Measurements from ENCODE around the gene HSD17B4. TPM values are rescaled to one million over a fixed set of nuclear protein-coding genes. Genes with fewer than 3 reads are reported as not detected.
A peak's percentile ranks its signal among the peaks of the same experiment; 100 is the strongest.
"Not testable (repeated sequence)": the region's sequence is repeated elsewhere in the genome, so short reads cannot be mapped to it uniquely, and the experiment has no call there.

HSD17B4 gene
- total RNA-seq, 2 experiments from 2014 or later = 85.6 to 96.3 TPM

GRCh38 chr5:119458911-119459632, 6.8 kb downstream of the HSD17B4 start:
- CTCF ChIA-PET = interaction anchor here (0.7 kb wide), 1 partner anchor 12 kb away, joined by 3 read pairs; no protein-coding TSS in a partner anchor
- no peak for DNase-seq
- Mint-ChIP-seq H3K4me3 (no peak overlapping the region), H3K27me3 (ENCODE audit: low read depth) (no peaks in the 10 kb centered on the region), H3K36me3 (ENCODE audit: low read depth) (peaks cover 10% of the 10 kb centered on the region), H3K27ac (no peak overlapping the region), H3K9me3 (no peaks in the 10 kb centered on the region), H3K4me1 (ENCODE audit: low read depth) (peaks cover 10% of the 10 kb centered on the region)
- intact Hi-C loops (cut with micrococcal nuclease) = no loop called here

DNA sequence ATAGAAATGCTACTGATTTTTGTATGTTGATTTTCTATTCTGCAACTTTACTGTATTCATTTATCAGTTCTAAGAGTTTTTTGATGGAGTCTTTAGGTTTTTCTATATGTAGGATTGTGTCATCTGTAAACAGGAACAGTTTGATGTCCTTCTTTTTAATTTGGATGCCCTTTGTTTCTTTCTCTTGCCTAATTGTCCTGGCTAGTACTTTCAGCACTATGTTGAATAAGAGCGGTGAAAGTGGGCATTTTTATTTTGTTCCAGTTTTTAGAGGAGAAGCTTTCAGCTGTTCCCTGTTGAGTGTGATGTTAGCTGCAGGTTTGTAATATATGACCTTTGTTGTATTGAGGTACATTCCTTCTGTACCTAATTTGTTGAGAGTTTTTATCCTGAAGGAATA, 13.3 kb downstream of the HSD17B4 start:
- no peaks in the 10 kb centered on the region for H3K27me3 Mint-ChIP-seq (ENCODE audit: low read depth)
- H3K4me1 Mint-ChIP-seq (ENCODE audit: low read depth) = peaks cover 18% of the 10 kb centered on the region
- CTCF ChIA-PET = no interaction called here
- DNase-seq = no peak
- intact Hi-C loops (cut with micrococcal nuclease) = no loop called here
- no peak overlapping the region for H3K4me3 Mint-ChIP-seq
- no peak overlapping the region for H3K27ac Mint-ChIP-seq
- peaks cover 37% of the 10 kb centered on the region for H3K36me3 Mint-ChIP-seq (ENCODE audit: low read depth)
- H3K9me3 Mint-ChIP-seq = peaks cover 13% of the 10 kb centered on the region

GRCh38 chr5:119468286-119468685, 16.0 kb downstream of the HSD17B4 start:
- Mint-ChIP-seq H3K36me3 (ENCODE audit: low read depth) (peaks cover 44% of the 10 kb centered on the region), H3K27ac (no peak overlapping the region), H3K9me3 (peaks cover 13% of the 10 kb centered on the region), H3K27me3 (ENCODE audit: low read depth) (no peaks in the 10 kb centered on the region), H3K4me3 (no peak overlapping the region), H3K4me1 (ENCODE audit: low read depth) (peaks cover 23% of the 10 kb centered on the region)
- CTCF ChIA-PET = interaction anchor here (0.7 kb wide), 1 partner anchor 150 kb away, joined by 3 read pairs; no protein-coding TSS in a partner anchor
- DNase-seq = no peak
- intact Hi-C loops (cut with micrococcal nuclease) = no loop called here

DNA sequence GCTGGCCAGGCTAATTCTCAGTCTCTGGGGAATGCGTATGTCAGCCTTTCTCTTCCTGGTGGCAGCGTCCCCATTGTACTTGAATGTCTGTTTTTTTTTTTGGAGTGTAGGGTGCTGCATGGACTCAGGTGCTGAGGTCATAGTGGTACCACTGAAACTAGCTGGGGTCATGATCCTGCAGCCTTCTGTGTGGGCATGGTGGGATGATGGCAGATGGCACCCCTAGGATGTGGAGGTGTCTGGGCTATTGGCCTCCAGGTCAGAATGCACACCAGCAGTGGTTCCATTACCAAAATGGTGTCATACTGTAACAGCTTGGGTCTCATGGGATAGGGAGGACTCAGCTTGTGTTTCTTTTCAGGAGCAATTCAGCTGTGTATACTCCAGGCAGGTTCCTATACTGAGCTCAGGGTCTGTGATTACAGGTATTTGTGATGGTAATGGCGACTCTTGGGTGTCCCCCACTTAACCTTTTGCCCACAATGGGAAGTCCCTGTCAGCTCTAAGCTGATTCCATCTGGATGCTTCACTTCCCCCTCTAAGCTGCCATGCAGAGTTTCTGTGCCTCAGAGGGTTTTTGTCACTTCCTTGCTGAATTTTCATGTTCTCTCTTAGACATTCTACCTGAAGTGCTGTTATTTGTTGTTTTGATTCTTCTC, 17.9 kb downstream of the HSD17B4 start:
- Mint-ChIP-seq H3K27me3 (ENCODE audit: low read depth) (no peaks in the 10 kb centered on the region), H3K9me3 (peaks cover 13% of the 10 kb centered on the region), H3K27ac (no peak overlapping the region), H3K36me3 (ENCODE audit: low read depth) (peaks cover 38% of the 10 kb centered on the region), H3K4me1 (ENCODE audit: low read depth) (peaks cover 20% of the 10 kb centered on the region), H3K4me3 (no peak overlapping the region)
- DNase-seq = no peak
- CTCF ChIA-PET = interaction anchor here (0.6 to 1.5 kb wide), 6 partner anchors 12 to 152 kb away, joined by 3 to 7 read pairs (median 4); no protein-coding TSS in a partner anchor
- intact Hi-C loops (cut with micrococcal nuclease) = loop anchor here (5.0 kb wide), 2 partner anchors 987 to 1332 kb away; no protein-coding TSS in a partner anchor

DNA sequence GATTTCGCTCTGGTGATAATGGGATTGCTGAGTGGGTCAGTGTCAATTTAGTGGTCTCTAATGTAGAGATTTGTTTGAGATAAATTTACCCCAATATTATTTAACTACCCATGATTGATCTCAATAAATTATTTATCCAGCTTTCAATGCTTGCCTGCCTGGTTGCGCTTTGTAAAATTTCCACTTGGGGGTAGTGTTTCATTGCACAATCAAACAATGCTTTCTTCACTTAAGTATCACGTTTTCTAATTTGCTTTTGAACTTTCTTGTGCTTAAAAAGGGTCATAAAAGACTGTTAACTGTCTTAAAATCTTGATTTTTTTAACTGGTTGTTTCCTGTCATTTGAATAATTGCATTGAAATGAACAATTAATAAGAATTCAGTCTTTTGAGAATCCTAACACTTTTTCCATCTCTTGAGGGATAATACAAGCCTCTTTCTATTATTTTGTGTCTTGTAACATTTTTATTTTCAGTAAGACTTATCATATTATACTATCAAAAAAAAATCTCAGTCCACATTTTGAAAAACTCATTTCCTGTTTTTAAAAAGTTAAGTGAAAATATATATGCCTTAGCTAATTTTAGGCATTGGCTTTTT, 18.7 kb downstream of the HSD17B4 start:
- peak; percentile 49 for DNase-seq
- CTCF ChIA-PET = interaction anchor here (0.6 to 1.5 kb wide), 8 partner anchors 12 to 654 kb away, joined by 3 to 7 read pairs (median 3); no protein-coding TSS in a partner anchor
- peaks cover 20% of the 10 kb centered on the region for H3K4me1 Mint-ChIP-seq (ENCODE audit: low read depth)
- H3K27ac Mint-ChIP-seq = no peak overlapping the region
- peaks cover 13% of the 10 kb centered on the region for H3K9me3 Mint-ChIP-seq
- H3K4me3 Mint-ChIP-seq = no peak overlapping the region
- peaks cover 35% of the 10 kb centered on the region for H3K36me3 Mint-ChIP-seq (ENCODE audit: low read depth)
- no peaks in the 10 kb centered on the region for H3K27me3 Mint-ChIP-seq (ENCODE audit: low read depth)
- intact Hi-C loops (cut with micrococcal nuclease) = loop anchor here (1.0 to 5.0 kb wide), 3 partner anchors 273 to 1331 kb away; no protein-coding TSS in a partner anchor

GRCh38 chr5:119473241-119473640, 20.9 kb downstream of the HSD17B4 start:
- Mint-ChIP-seq H3K4me3 (no peak overlapping the region), H3K36me3 (ENCODE audit: low read depth) (peaks cover 27% of the 10 kb centered on the region), H3K4me1 (ENCODE audit: low read depth) (peaks cover 10% of the 10 kb centered on the region), H3K27me3 (ENCODE audit: low read depth) (no peaks in the 10 kb centered on the region), H3K9me3 (peaks cover 8% of the 10 kb centered on the region), H3K27ac (no peak overlapping the region)
- CTCF ChIA-PET = interaction anchor here (1.6 kb wide), 1 partner anchor 11 kb away, joined by 3 read pairs; no protein-coding TSS in a partner anchor
- intact Hi-C loops (cut with micrococcal nuclease) = loop anchor here (5.0 kb wide), 2 partner anchors 984 to 1329 kb away; no protein-coding TSS in a partner anchor
- no peak for DNase-seq

GRCh38 chr5:119476341-119476740, 24.0 kb downstream of the HSD17B4 start:
- CTCF ChIA-PET = no interaction called here
- intact Hi-C loops (cut with micrococcal nuclease) = no loop called here
- H3K9me3 Mint-ChIP-seq = no peaks in the 10 kb centered on the region

GRCh38 chr5:119478781-119479180, 26.5 kb downstream of the HSD17B4 start:
- peaks cover 22% of the 10 kb centered on the region for H3K36me3 Mint-ChIP-seq (ENCODE audit: low read depth)
- no peaks in the 10 kb centered on the region for H3K9me3 Mint-ChIP-seq
- no peak overlapping the region for H3K27ac Mint-ChIP-seq
- H3K4me3 Mint-ChIP-seq = no peak overlapping the region
- intact Hi-C loops (cut with micrococcal nuclease) = no loop called here
- H3K4me1 Mint-ChIP-seq (ENCODE audit: low read depth) = no peaks in the 10 kb centered on the region
- CTCF ChIA-PET = no interaction called here
- no peaks in the 10 kb centered on the region for H3K27me3 Mint-ChIP-seq (ENCODE audit: low read depth)
- DNase-seq = no peak

More at GRCh38 chr5:119476341-119476740, 24.0 kb downstream of the HSD17B4 start:
- Mint-ChIP-seq H3K4me3 (no peak overlapping the region), H3K27me3 (ENCODE audit: low read depth) (no peaks in the 10 kb centered on the region), H3K27ac (no peak overlapping the region), H3K36me3 (ENCODE audit: low read depth) (peaks cover 19% of the 10 kb centered on the region), H3K4me1 (ENCODE audit: low read depth) (no peaks in the 10 kb centered on the region)
- no peak for DNase-seq

DNA sequence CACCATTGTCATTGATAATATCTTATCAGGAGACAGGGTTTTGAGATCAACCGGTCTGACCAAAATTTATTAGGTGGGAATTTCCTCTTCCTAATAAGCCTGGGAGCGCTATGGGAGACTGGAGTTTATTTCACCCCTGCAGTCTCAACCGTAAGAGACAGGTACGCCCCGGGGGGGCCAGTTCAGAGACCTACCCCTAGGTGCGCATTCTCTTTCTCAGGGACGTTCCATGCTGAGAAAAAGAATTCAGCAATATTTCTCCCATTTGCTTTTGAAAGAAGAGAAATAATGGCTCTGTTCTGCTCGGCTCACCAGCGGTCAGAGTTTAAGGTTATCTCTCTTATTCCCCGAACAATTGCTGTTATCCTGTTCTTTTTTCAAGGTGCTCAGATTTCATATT, 28.3 kb downstream of the HSD17B4 start:
- CTCF ChIA-PET = not testable (repeated sequence)

DNA sequence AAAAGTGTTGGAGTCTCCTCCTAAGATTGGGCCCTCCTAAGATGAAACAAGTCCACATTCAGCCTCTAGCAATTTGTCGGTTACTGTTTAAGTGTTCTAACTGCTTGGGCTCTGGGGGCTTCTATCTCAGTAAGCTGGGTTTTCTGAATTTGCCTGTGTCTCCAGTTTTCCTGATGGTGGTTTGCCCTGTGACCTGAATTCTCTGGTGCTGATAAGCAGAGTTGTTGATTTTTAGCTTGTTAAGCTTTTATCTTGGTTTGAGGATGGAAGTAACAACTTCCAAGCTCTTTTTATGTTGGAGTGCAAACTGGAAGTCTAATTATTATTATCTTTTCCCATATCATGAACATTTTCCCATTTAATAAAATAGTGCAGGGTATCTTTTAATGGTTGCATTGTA, 30.9 kb downstream of the HSD17B4 start:
- DNase-seq = no peak
- no peak overlapping the region for H3K4me3 Mint-ChIP-seq
- CTCF ChIA-PET = interaction anchor here (1.2 kb wide), 1 partner anchor 933 kb away, joined by 3 read pairs; no protein-coding TSS in a partner anchor
- H3K27ac Mint-ChIP-seq = no peak overlapping the region
- intact Hi-C loops (cut with micrococcal nuclease) = no loop called here
- H3K27me3 Mint-ChIP-seq (ENCODE audit: low read depth) = no peaks in the 10 kb centered on the region
- no peaks in the 10 kb centered on the region for H3K9me3 Mint-ChIP-seq
- no peaks in the 10 kb centered on the region for H3K4me1 Mint-ChIP-seq (ENCODE audit: low read depth)
- peaks cover 20% of the 10 kb centered on the region for H3K36me3 Mint-ChIP-seq (ENCODE audit: low read depth)

More for the DNA sequence above, 28.3 kb downstream of the HSD17B4 start:
- H3K4me1 Mint-ChIP-seq (ENCODE audit: low read depth); H3K9me3 Mint-ChIP-seq; H3K4me3 Mint-ChIP-seq; intact Hi-C loops (cut with micrococcal nuclease); DNase-seq; H3K27ac Mint-ChIP-seq; H3K27me3 Mint-ChIP-seq (ENCODE audit: low read depth): not testable (repeated sequence)
- peaks cover 21% of the 10 kb centered on the region for H3K36me3 Mint-ChIP-seq (ENCODE audit: low read depth)

- Mint-ChIP-seq H3K27ac (no peak overlapping the region), H3K36me3 (ENCODE audit: low read depth) (peaks cover 16% of the 10 kb centered on the region), H3K27me3 (ENCODE audit: low read depth) (no peaks in the 10 kb centered on the region), H3K4me3 (no peak overlapping the region), H3K9me3 (no peaks in the 10 kb centered on the region), H3K4me1 (ENCODE audit: low read depth) (no peaks in the 10 kb centered on the region)
- DNase-seq = no peak
- CTCF ChIA-PET = no interaction called here
- intact Hi-C loops (cut with micrococcal nuclease) = no loop called here
These were observed 32.6 kb downstream of the HSD17B4 start for GRCh38 chr5:119484884-119485283.

DNA sequence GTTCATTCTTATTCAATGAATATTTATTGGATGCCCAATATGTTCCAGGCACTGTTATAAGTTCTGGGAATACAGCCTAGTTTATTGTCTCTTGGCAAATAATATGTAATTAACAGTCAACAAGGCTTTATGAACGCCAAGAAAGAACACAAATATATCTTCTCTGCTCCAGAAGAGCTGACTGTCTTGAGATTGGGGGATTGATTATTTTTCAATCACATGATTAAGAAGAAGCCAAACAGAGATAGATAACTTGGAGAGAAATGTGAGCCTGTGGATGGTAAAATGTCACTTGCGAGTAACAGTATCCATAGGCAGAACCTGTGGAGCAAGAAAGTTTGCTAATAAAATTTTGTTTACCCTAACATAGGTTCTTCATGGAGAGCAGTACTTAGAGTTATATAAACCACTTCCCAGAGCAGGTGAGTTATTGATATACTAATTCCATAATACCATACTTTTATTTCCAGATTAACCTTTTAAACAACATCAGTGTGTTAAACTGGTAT, 49.4 kb downstream of the HSD17B4 start:
- no peaks in the 10 kb centered on the region for H3K4me1 Mint-ChIP-seq (ENCODE audit: low read depth)
- no peak overlapping the region for H3K27ac Mint-ChIP-seq
- H3K36me3 Mint-ChIP-seq (ENCODE audit: low read depth) = peaks cover 39% of the 10 kb centered on the region
- H3K27me3 Mint-ChIP-seq (ENCODE audit: low read depth) = no peaks in the 10 kb centered on the region
- CTCF ChIA-PET = no interaction called here
- H3K9me3 Mint-ChIP-seq = peaks cover 16% of the 10 kb centered on the region
- intact Hi-C loops (cut with micrococcal nuclease) = no loop called here
- DNase-seq = no peak
- no peak overlapping the region for H3K4me3 Mint-ChIP-seq
